ENCODE data around the gene ZCCHC2. TPM values are rescaled to one million over a fixed set of nuclear protein-coding genes. Genes with fewer than 3 reads are reported as not detected.

Gene ZCCHC2
- total and polyA plus RNA-seq, 2 of the 8 experiments (the other 6 are each of a cell fraction or from before 2014, with no cell fraction given): 13.5 to 18.6 TPM

- no peak overlapping the region for H3K23ac ChIP-seq (ENCODE audit: insufficient read length)
- no peak overlapping the region for H3K56ac ChIP-seq (replicated peaks; ENCODE audit: insufficient read length, low read depth, low read length)
- H2AK5ac ChIP-seq (ENCODE audit: low read depth, low read length): no peak overlapping the region
- no peak overlapping the region for H3K4ac ChIP-seq (replicated peaks; ENCODE audit: insufficient read length, low read depth, low read length)
- H3K36me3 ChIP-seq (ENCODE audit: control insufficient read depth in 2 of 4, insufficient read depth in 4 of 4, low read length in 3 of 4): no peaks in the 10 kb centered on the region
- no peak overlapping the region for H4K91ac ChIP-seq (replicated peaks; ENCODE audit: insufficient read length, low read length)
- no peaks in the 10 kb centered on the region for H3K4me1 ChIP-seq (replicated peaks in 1 of 4; ENCODE audit: control insufficient read depth in 3 of 4, insufficient read depth in 4 of 4, low read length in 3 of 4)
- no peaks in the 10 kb centered on the region for H4K20me1 ChIP-seq (replicated peaks in 1 of 2; ENCODE audit: control insufficient read depth in 1 of 2, insufficient read depth in 2 of 2, low read length in 2 of 2)
- H2BK12ac ChIP-seq (ENCODE audit: low read depth, low read length): no peak overlapping the region
- no peaks in the 10 kb centered on the region for H3K79me2 ChIP-seq (ENCODE audit: control insufficient read depth in 1 of 2, insufficient read depth in 2 of 2, low read length in 2 of 2)
- no peak overlapping the region for H3K27ac ChIP-seq (ENCODE audit: low read depth, low read length)
- no peaks in the 10 kb centered on the region for H3K9me3 ChIP-seq (ENCODE audit: insufficient read depth in 2 of 2, low read depth in 1 of 2, low read length in 1 of 2)
- no peaks in the 10 kb centered on the region for H3K79me1 ChIP-seq (ENCODE audit: low read depth, low read length)
- H2BK20ac ChIP-seq (ENCODE audit: low read length): no peak overlapping the region
- CTCF ChIA-PET (ENCODE audit: partially characterized antibody): interaction anchor here (1.1 kb wide), 1 partner anchor 32 kb away, joined by 5 read pairs; no protein-coding TSS in a partner anchor
- H3K23me2 ChIP-seq (ENCODE audit: low read depth, low read length): no peaks in the 10 kb centered on the region
- DNase-seq (ENCODE audit: low read depth in 1 of 2, low spot score in 2 of 2) (no peak), FAIRE-seq (no peak)
- H4K5ac ChIP-seq (ENCODE audit: insufficient read length, low read depth, low read length): no peak overlapping the region
- no peak overlapping the region for H2BK5ac ChIP-seq (ENCODE audit: low read depth, low read length)
- no peaks in the 10 kb centered on the region for H3K27me3 ChIP-seq (replicated peaks in 1 of 4; ENCODE audit: control insufficient read depth in 3 of 4, extremely low read depth in 1 of 4, insufficient read depth in 3 of 4, low read length in 3 of 4)
- no peak overlapping the region for H4K8ac ChIP-seq (ENCODE audit: extremely low read depth, insufficient read depth, low read length)
- H3K4me3 ChIP-seq (ENCODE audit: extremely low read depth in 1 of 4, insufficient read depth in 2 of 4, low read depth in 3 of 4, low read length in 4 of 4): no peak overlapping the region
- no peak overlapping the region for H2AFZ ChIP-seq (ENCODE audit: low read length)
- no peak overlapping the region for H2BK120ac ChIP-seq (replicated peaks; ENCODE audit: low read depth, low read length)
- H3K4me2 ChIP-seq (ENCODE audit: insufficient read depth in 1 of 2, low read depth in 2 of 2, low read length in 2 of 2): no peak overlapping the region
- no peak overlapping the region for H3K14ac ChIP-seq (ENCODE audit: insufficient read length)
- POLR2A ChIA-PET (ENCODE audit: partially characterized antibody): no interaction called here
- H3K9ac ChIP-seq (replicated peaks in 1 of 4; ENCODE audit: extremely low read depth in 1 of 4, low read depth in 3 of 4, low read length in 3 of 4): no peak overlapping the region
- TF ChIP-seq SIN3A (conservative IDR thresholded peaks at IDR 0.05 in 1 of 2, IDR thresholded peaks at IDR 0.05 in 1 of 2; ENCODE audit: low read depth in 1 of 2, low read length in 2 of 2) (no peak), TAF1 (IDR thresholded peaks at IDR 0.05; ENCODE audit: low read depth, low read length) (no peak), GABPA (IDR thresholded peaks at IDR 0.05; ENCODE audit: borderline replicate concordance, insufficient read depth, low read length) (no peak), MAFK (IDR thresholded peaks at IDR 0.05; ENCODE audit: low read depth, low read length) (no peak), BCL11A (IDR thresholded peaks at IDR 0.05; ENCODE audit: low read depth in 2 of 2, low read length in 2 of 2) (no peak), E2F6 (IDR thresholded peaks at IDR 0.05) (no peak), RXRA (IDR thresholded peaks at IDR 0.05; ENCODE audit: insufficient read depth, low read depth, low read length) (no peak), CTCF (IDR thresholded peaks at IDR 0.05; ENCODE audit: control extremely low read depth in 1 of 3, insufficient read depth in 1 of 3, low read depth in 1 of 3, low read length in 3 of 3) (no peak), CEBPB (IDR thresholded peaks at IDR 0.05; ENCODE audit: low read depth, low read length) (no peak), MAX (IDR thresholded peaks at IDR 0.05) (no peak)
- no peak overlapping the region for H3K18ac ChIP-seq (ENCODE audit: extremely low read depth, low read length)
- no peak overlapping the region for H2BK15ac ChIP-seq (ENCODE audit: low read length)
- WGBS, 2 experiments (ENCODE audit: extremely low coverage in 1 of 2, insufficient coverage in 1 of 2, insufficient read length in 1 of 2, insufficient replicate concordance in 2 of 2, low coverage in 1 of 2, low lambda C conversion rate in 2 of 2, missing lambda C conversion rate in 1 of 2): 67% methylated on average over 1 of the region's 1 CpG; no CpG with 5 or more reads in 1 of the 2 experiments
Observed at GRCh38 chr18:62618735-62619134, 95.9 kb downstream of the ZCCHC2 start.
